ENCODE measurements around the gene PCYT1B.
A peak's percentile ranks its signal among the peaks of the same experiment; 100 is the strongest.

The PCYT1B gene

DNA sequence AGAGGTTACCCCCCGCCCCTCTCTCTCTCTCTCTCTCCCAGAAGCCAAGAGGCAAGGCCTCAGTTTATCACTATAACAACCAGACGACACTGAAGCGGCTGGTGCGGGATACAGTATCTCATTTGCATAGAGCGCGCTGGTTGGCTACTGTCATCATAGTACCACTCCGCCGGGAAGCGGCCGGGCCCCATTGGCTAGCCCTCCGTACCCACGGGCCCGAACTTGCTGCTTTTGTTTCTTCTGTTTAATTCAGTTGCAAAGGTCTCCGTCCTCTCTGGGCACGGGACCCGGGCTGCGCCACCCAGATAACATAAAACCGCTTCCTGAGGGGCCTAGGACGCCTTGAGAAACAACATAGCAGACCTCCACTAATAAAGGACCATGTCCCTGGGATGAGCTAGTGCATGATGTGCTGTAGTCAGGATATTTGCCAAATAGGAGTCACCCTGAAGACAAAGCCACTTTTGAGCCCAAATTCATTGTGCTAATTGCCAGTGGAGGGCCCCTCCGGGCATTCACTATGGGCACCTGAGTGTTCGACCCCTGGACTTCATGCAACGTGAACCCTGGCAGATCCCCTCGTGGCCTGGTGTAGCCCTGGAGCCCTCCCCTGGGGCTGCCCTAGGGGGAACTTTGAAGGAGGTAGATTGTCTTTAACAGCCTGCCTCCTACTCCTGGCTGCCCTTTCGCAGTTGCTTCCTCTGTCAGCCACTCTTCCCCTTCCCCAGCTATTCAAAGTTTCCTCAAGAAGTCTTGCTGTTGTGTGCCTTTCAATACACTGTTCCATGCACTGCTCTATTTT, at the start of gene PCYT1B:
Gene PCYT1B (minus strand): TSS at position 91 of the 802 bp plus-strand sequence. CDS start 242 bp downstream, outside the sequence.
- Histone ChIP-seq H3K4me1 (ENCODE audit: low read length) (no peaks in the 10 kb centered on the region), H3K9me3 (ENCODE audit: insufficient read depth, low read length) (no peaks in the 10 kb centered on the region), H3K4me3 (ENCODE audit: low read length) (no peak within 1 kb of the TSS), H3K9ac (ENCODE audit: low read length) (no peak within 1 kb of the TSS), H3K27me3 (ENCODE audit: low read depth, low read length) (peaks cover 4% of the 10 kb centered on the region; the same call in 1 of the 2 replicates), H3K36me3 (replicated peaks; ENCODE audit: low read depth, low read length) (no peaks in the 10 kb centered on the region), H3K79me2 (ENCODE audit: low read length) (no peaks in the 10 kb centered on the region), H4K20me1 (ENCODE audit: insufficient read depth, low read length) (no peaks in the 10 kb centered on the region), H2AFZ (ENCODE audit: low read depth, low read length) (no peak within 1 kb of the TSS; the same call in 1 of the 2 replicates), H3K27ac (ENCODE audit: low read length) (no peak within 1 kb of the TSS), H3K4me2 (ENCODE audit: low read length) (peak within 1 kb of the TSS; percentile 41)
- no peak for TF ChIP-seq EZH2phosphoT487 (IDR thresholded peaks at IDR 0.05; ENCODE audit: low read depth)
- TF ChIP-seq, protein P1, sequence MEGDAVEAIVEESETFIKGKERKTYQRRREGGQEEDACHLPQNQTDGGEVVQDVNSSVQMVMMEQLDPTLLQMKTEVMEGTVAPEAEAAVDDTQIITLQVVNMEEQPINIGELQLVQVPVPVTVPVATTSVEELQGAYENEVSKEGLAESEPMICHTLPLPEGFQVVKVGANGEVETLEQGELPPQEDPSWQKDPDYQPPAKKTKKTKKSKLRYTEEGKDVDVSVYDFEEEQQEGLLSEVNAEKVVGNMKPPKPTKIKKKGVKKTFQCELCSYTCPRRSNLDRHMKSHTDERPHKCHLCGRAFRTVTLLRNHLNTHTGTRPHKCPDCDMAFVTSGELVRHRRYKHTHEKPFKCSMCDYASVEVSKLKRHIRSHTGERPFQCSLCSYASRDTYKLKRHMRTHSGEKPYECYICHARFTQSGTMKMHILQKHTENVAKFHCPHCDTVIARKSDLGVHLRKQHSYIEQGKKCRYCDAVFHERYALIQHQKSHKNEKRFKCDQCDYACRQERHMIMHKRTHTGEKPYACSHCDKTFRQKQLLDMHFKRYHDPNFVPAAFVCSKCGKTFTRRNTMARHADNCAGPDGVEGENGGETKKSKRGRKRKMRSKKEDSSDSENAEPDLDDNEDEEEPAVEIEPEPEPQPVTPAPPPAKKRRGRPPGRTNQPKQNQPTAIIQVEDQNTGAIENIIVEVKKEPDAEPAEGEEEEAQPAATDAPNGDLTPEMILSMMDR (IDR thresholded peaks at IDR 0.05; ENCODE audit: low read depth, low read length) = no peak

DNA sequence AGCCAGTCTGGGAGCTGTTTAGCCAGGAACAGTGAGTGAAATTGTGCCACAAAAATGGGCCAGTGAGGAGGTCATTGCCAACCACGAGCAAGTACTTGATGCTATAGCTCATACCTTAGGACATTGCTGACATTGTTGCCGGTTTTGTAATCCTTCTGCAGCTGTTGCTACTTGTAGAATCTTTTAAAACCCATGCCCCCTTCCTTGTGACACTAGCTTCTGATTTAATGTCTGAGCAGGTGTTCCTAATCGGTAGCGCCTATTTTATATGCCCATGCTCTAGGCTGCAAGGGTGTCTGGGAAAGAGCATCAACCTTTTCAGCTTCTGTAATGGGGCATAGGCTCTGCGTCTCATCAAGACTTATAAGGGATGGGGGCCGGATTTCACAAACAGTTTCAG, 49.1 kb upstream of the PCYT1B start:
- Histone ChIP-seq H3K4me1 (ENCODE audit: low read length) (peaks cover 18% of the 10 kb centered on the region), H2AFZ (ENCODE audit: low read depth, low read length) (no peak overlapping the region), H3K27ac (ENCODE audit: low read length) (no peak overlapping the region), H4K20me1 (ENCODE audit: insufficient read depth, low read length) (peaks cover 13% of the 10 kb centered on the region), H3K4me2 (ENCODE audit: low read length) (peak overlapping the region; percentile 11; the same call in 1 of the 2 replicates), H3K9me3 (ENCODE audit: insufficient read depth, low read length) (no peaks in the 10 kb centered on the region), H3K36me3 (replicated peaks; ENCODE audit: low read depth, low read length) (peaks cover 23% of the 10 kb centered on the region), H3K27me3 (ENCODE audit: low read depth, low read length) (no peaks in the 10 kb centered on the region), H3K9ac (ENCODE audit: low read length) (no peak overlapping the region), H3K79me2 (ENCODE audit: low read length) (peaks cover 61% of the 10 kb centered on the region), H3K4me3 (ENCODE audit: low read length) (no peak overlapping the region)
- TF ChIP-seq, protein P1 (IDR thresholded peaks at IDR 0.05; ENCODE audit: low read depth, low read length) = no peak
- TF ChIP-seq EZH2phosphoT487 (IDR thresholded peaks at IDR 0.05; ENCODE audit: low read depth) = no peak

DNA sequence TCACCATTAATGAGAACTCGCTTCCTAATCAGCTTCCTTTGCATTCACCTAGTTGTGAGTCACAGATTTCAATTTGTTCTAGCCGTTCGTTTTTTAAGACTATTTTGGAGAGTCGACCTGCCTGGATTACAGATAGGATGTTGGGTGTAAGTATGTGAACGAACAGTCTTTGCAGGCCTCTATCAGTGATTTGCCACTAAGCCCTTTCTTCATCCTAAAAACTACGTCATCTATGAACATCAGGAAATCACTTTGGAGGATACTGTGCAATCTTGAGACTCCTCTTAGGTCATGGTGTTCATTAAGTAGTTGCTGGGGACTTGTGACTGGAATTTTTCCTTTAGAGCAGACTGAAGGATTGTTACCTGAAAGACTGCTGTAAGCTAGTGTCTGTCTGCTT, 47.7 kb upstream of the PCYT1B start:
- Histone ChIP-seq H3K4me2 (ENCODE audit: low read length) (peak overlapping the region; percentile 75), H2AFZ (ENCODE audit: low read depth, low read length) (no peak overlapping the region), H3K4me3 (ENCODE audit: low read length) (peak overlapping the region; percentile 91), H4K20me1 (ENCODE audit: insufficient read depth, low read length) (peaks cover 13% of the 10 kb centered on the region), H3K27me3 (ENCODE audit: low read depth, low read length) (no peaks in the 10 kb centered on the region), H3K9ac (ENCODE audit: low read length) (peak overlapping the region; percentile 85), H3K4me1 (ENCODE audit: low read length) (peaks cover 18% of the 10 kb centered on the region), H3K9me3 (ENCODE audit: insufficient read depth, low read length) (no peaks in the 10 kb centered on the region), H3K36me3 (replicated peaks; ENCODE audit: low read depth, low read length) (peaks cover 14% of the 10 kb centered on the region), H3K27ac (ENCODE audit: low read length) (no peak overlapping the region), H3K79me2 (ENCODE audit: low read length) (peaks cover 58% of the 10 kb centered on the region)
- TF ChIP-seq, protein P1 (IDR thresholded peaks at IDR 0.05; ENCODE audit: low read depth, low read length) = no peak
- TF ChIP-seq EZH2phosphoT487 (IDR thresholded peaks at IDR 0.05; ENCODE audit: low read depth) = no peak

DNA sequence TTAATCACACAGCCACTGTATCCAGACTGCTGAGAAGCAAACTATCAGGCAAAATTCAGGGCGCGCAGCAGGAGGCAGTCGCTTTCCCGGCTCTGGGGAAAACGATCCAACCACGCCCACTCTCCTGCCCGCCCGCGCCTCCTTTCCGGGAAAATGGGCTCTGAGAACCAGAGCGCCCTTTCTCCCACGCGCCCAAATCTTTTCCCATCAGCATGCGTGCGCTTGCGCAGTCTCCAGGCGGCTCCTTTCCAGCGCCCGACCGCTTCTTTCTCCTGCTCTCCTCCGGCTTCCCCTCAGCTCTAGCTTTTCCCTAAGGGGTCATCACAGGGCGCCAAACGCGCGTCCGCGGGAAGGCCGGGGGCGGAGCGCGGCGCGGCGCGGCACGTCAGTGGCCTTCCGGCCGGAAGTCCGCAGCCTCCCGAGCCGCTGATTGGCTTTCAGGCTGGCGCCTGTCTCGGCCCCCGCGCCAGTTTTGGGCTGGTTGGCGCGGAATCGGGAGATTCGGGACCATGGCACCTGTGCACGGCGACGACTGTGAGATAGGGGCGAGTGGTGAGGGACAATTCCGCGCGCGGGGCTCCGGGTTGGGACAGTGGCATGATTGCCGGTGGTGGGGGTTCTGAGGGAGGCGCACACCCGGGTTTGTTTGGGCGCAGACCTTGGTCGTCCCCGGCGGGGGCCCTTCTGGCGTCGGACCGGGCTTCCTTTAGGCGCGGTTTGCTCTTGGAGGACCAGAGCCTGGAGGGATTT, 46.5 kb upstream of the PCYT1B start, which contains the start of gene POLA1:
Gene POLA1 (plus strand): TSS at position 466 of the 750 bp plus-strand sequence. CDS start 44 bp downstream, at position 510.
- Histone ChIP-seq H3K36me3 (replicated peaks; ENCODE audit: low read depth, low read length) (peaks cover 8% of the 10 kb centered on the region), H3K9ac (ENCODE audit: low read length) (peak within 1 kb of the TSS; percentile 85), H3K9me3 (ENCODE audit: insufficient read depth, low read length) (no peaks in the 10 kb centered on the region), H3K4me3 (ENCODE audit: low read length) (peak within 1 kb of the TSS; percentile 91), H3K4me1 (ENCODE audit: low read length) (peaks cover 18% of the 10 kb centered on the region), H3K27ac (ENCODE audit: low read length) (peak within 1 kb of the TSS; percentile 31), H2AFZ (ENCODE audit: low read depth, low read length) (peak within 1 kb of the TSS; percentile 83), H3K4me2 (ENCODE audit: low read length) (peak within 1 kb of the TSS; percentile 87), H3K79me2 (ENCODE audit: low read length) (peaks cover 49% of the 10 kb centered on the region), H4K20me1 (ENCODE audit: insufficient read depth, low read length) (peaks cover 13% of the 10 kb centered on the region), H3K27me3 (ENCODE audit: low read depth, low read length) (no peaks in the 10 kb centered on the region)
- TF ChIP-seq, protein P1 (IDR thresholded peaks at IDR 0.05; ENCODE audit: low read depth, low read length) = no peak
- TF ChIP-seq EZH2phosphoT487 (IDR thresholded peaks at IDR 0.05; ENCODE audit: low read depth) = no peak
